HEK293 (cell line): ENCODE measurements around the gene PANK3.
A peak's percentile ranks its signal among the peaks of the same experiment; 100 is the strongest.

Experiments
- CTCF ChIA-PET: fragments of 350-600 bp; formaldehyde crosslinking; extraction: SDS; loops from one replicate; lab custom pipeline; 2021; ENCODE audit warnings: antibody characterized with exemption; lab: Yijun Ruan, JAX
- POLR2A ChIA-PET: fragments of 300-600 bp; formaldehyde crosslinking; extraction: SDS; loops from one replicate; lab custom pipeline; 2020; ENCODE audit warnings: antibody characterized with exemption, inconsistent platforms; lab: Yijun Ruan, JAX
- H3K27ac ChIP-seq: fragments of 200-500 bp; sonication (Bioruptor generic); 2 replicates; pipeline ENCODE4 v1.5.1; 2014; ENCODE audit warnings: low read depth, low read length, control low read depth, inconsistent platforms; ENCODE audit errors: extremely low read depth
- H3K36me3 ChIP-seq, 2 experiments: fragments of 200-500 bp in 1 of 2; sonication (Bioruptor generic) in 1 of 2; 1 replicate in 1 of 2; 2 replicates in 1 of 2; pipeline ENCODE4 v1.5.1; 2014 to 2017; ENCODE audit warnings: inconsistent platforms in 2 of 2, low read length in 2 of 2; ENCODE audit not compliant: control insufficient read depth in 2 of 2, insufficient read depth in 1 of 2
- H3K4me1 ChIP-seq: fragments of 200-500 bp; sonication (Bioruptor generic); 2 replicates; pipeline ENCODE4 v1.5.1; 2014; ENCODE audit warnings: mild to moderate bottlenecking, low read length, inconsistent platforms; ENCODE audit not compliant: control insufficient read depth, insufficient read depth
- H3K4me3 ChIP-seq: 2 replicates; pipeline ENCODE4 v1.5.1; 2011; ENCODE audit warnings: low read depth, mild to moderate bottlenecking, control low read depth, low read length, moderate library complexity
- H3K9me3 ChIP-seq: fragments of 200-500 bp; sonication (Bioruptor generic); 2 replicates; pipeline ENCODE4 v1.5.1; 2014; ENCODE audit warnings: low read depth, low read length, inconsistent platforms; ENCODE audit not compliant: control insufficient read depth, insufficient read depth
- GLI2 ChIP-seq: fragments of 450-650 bp; formaldehyde crosslinking; IDR thresholded peaks from 2 replicates; pipeline ENCODE4; 2017; ENCODE audit warnings: missing biosample characterization, missing genetic modification characterization, low read depth, borderline replicate concordance
- KLF1 ChIP-seq: fragments of 450-650 bp; formaldehyde crosslinking; IDR thresholded peaks from 2 replicates; pipeline ENCODE4 v1.5.1; 2016; ENCODE audit warnings: missing biosample characterization, missing genetic modification characterization
- SCRT2 ChIP-seq: fragments of 450-650 bp; formaldehyde crosslinking; IDR thresholded peaks from 2 replicates; pipeline ENCODE4 v1.5.1; 2016; ENCODE audit warnings: missing biosample characterization, missing genetic modification characterization
- SP2 ChIP-seq: fragments of 450-650 bp; formaldehyde crosslinking; IDR thresholded peaks from 2 replicates; pipeline ENCODE4 v1.5.1; 2016; ENCODE audit warnings: missing biosample characterization, missing genetic modification characterization
- TRIM28 ChIP-seq: IDR thresholded peaks from 2 replicates; pipeline ENCODE4 v1.6.1; 2011; ENCODE audit warnings: low read length, control low read depth, borderline replicate concordance
- ZBTB17 ChIP-seq: fragments of 450-650 bp; formaldehyde crosslinking; IDR thresholded peaks from 2 replicates; pipeline ENCODE4 v1.5.1; 2016; ENCODE audit warnings: missing biosample characterization, missing genetic modification characterization
- ZBTB8A ChIP-seq: fragments of 450-650 bp; formaldehyde crosslinking; IDR thresholded peaks from 2 replicates; pipeline ENCODE4 v1.5.1; 2016; ENCODE audit warnings: missing biosample characterization, missing genetic modification characterization
- ZFHX2 ChIP-seq: fragments of 450-650 bp; formaldehyde crosslinking; conservative IDR thresholded peaks from 2 replicates; pipeline ENCODE4 v1.5.1; 2016; ENCODE audit warnings: missing biosample characterization, missing genetic modification characterization
- ZFP41 ChIP-seq: fragments of 450-650 bp; formaldehyde crosslinking; IDR thresholded peaks from 2 replicates; pipeline ENCODE4 v1.5.1; 2016; ENCODE audit warnings: missing biosample characterization, missing genetic modification characterization, borderline replicate concordance
- ZNF155 ChIP-seq: fragments of 450-650 bp; formaldehyde crosslinking; IDR thresholded peaks from 2 replicates; pipeline ENCODE4 v1.5.1; 2016; ENCODE audit warnings: missing biosample characterization, missing genetic modification characterization
- ZNF292 ChIP-seq: fragments of 450-650 bp; formaldehyde crosslinking; IDR thresholded peaks from 2 replicates; pipeline ENCODE4 v1.5.1; 2016; ENCODE audit warnings: low read depth, missing biosample characterization, missing genetic modification characterization, borderline replicate concordance
- ZNF391 ChIP-seq: fragments of 450-650 bp; formaldehyde crosslinking; IDR thresholded peaks from 2 replicates; pipeline ENCODE4 v1.5.1; 2016; ENCODE audit warnings: low read depth, missing biosample characterization, missing genetic modification characterization, borderline replicate concordance
- ZNF548 ChIP-seq: fragments of 450-650 bp; formaldehyde crosslinking; IDR thresholded peaks from 2 replicates; pipeline ENCODE4 v1.5.1; 2016; ENCODE audit warnings: missing biosample characterization, missing genetic modification characterization
- ZNF624 ChIP-seq: fragments of 450-650 bp; formaldehyde crosslinking; IDR thresholded peaks from 2 replicates; pipeline ENCODE4 v1.5.1; 2017; ENCODE audit warnings: missing biosample characterization, missing genetic modification characterization
- ZNF660 ChIP-seq: fragments of 450-650 bp; IDR thresholded peaks from 2 replicates; pipeline ENCODE4 v1.5.1; 2018; ENCODE audit warnings: missing biosample characterization, mild to moderate bottlenecking, missing genetic modification characterization
- ZNF701 ChIP-seq: fragments of 450-650 bp; formaldehyde crosslinking; IDR thresholded peaks from 2 replicates; pipeline ENCODE4 v1.5.1; 2016; ENCODE audit warnings: missing biosample characterization, missing genetic modification characterization
- ZNF76 ChIP-seq: fragments of 450-650 bp; formaldehyde crosslinking; IDR thresholded peaks from 2 replicates; pipeline ENCODE4; 2016; ENCODE audit warnings: low read depth, missing biosample characterization, missing genetic modification characterization, borderline replicate concordance
- TF ChIP-seq, protein P1 (sequence below): fragments of 450-650 bp; formaldehyde crosslinking; IDR thresholded peaks from 2 replicates; pipeline ENCODE4 v1.5.1; 2016; ENCODE audit warnings: missing biosample characterization, missing genetic modification characterization
- TF ChIP-seq, protein P2 (sequence below): fragments of 450-650 bp; formaldehyde crosslinking; IDR thresholded peaks from 2 replicates; pipeline ENCODE4 v1.5.1; 2016; ENCODE audit warnings: missing biosample characterization, missing genetic modification characterization, borderline replicate concordance
- TF ChIP-seq, protein P3 (sequence below): fragments of 450-650 bp; formaldehyde crosslinking; IDR thresholded peaks from 2 replicates; pipeline ENCODE4 v1.5.1; 2016; ENCODE audit warnings: missing biosample characterization, missing genetic modification characterization
- TF ChIP-seq, protein P4 (sequence below): fragments of 450-650 bp; formaldehyde crosslinking; IDR thresholded peaks from 2 replicates; pipeline ENCODE4 v1.5.1; 2016; ENCODE audit warnings: missing biosample characterization, missing genetic modification characterization, low read depth
- TF ChIP-seq, protein P5 (sequence below): fragments of 450-650 bp; formaldehyde crosslinking; optimal IDR thresholded peaks from 2 replicates; pipeline ENCODE3; 2016; ENCODE audit warnings: missing biosample characterization, mild to moderate bottlenecking, missing genetic modification characterization

PANK3 gene

DNA sequence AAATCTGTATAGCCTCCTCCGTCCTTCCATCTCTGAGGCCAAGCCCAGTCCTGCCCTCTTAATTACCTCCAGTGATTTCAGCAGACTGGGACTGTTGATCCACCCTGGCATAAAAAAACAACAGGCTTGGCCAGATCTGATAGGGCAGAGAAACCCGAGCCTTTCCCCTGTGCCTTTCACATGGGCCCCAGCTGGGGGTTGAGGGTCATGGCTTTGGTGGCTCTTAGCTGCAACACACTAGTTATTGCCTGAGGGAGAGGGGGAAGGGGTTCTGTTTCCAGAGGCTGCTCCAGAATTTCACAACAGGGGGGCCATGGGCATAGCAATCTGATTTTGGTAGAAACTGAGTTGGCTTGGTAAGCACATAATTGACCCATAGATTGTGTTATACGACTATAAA lies 21.2 kb upstream of the PANK3 start (continued):
- TF ChIP-seq, protein P1, sequence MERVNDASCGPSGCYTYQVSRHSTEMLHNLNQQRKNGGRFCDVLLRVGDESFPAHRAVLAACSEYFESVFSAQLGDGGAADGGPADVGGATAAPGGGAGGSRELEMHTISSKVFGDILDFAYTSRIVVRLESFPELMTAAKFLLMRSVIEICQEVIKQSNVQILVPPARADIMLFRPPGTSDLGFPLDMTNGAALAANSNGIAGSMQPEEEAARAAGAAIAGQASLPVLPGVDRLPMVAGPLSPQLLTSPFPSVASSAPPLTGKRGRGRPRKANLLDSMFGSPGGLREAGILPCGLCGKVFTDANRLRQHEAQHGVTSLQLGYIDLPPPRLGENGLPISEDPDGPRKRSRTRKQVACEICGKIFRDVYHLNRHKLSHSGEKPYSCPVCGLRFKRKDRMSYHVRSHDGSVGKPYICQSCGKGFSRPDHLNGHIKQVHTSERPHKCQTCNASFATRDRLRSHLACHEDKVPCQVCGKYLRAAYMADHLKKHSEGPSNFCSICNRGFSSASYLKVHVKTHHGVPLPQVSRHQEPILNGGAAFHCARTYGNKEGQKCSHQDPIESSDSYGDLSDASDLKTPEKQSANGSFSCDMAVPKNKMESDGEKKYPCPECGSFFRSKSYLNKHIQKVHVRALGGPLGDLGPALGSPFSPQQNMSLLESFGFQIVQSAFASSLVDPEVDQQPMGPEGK (tag by site-specific recombination), result peak; percentile 59
- TF ChIP-seq ZBTB17 (tag by site-specific recombination) (no peak), ZNF624 (no peak), ZBTB8A (peak; percentile 63), SCRT2 (tag by site-specific recombination) (peak; percentile 15; the same call in 1 of the 2 replicates), ZFHX2 (tag by site-specific recombination) (no peak)
- TF ChIP-seq, protein P2, sequence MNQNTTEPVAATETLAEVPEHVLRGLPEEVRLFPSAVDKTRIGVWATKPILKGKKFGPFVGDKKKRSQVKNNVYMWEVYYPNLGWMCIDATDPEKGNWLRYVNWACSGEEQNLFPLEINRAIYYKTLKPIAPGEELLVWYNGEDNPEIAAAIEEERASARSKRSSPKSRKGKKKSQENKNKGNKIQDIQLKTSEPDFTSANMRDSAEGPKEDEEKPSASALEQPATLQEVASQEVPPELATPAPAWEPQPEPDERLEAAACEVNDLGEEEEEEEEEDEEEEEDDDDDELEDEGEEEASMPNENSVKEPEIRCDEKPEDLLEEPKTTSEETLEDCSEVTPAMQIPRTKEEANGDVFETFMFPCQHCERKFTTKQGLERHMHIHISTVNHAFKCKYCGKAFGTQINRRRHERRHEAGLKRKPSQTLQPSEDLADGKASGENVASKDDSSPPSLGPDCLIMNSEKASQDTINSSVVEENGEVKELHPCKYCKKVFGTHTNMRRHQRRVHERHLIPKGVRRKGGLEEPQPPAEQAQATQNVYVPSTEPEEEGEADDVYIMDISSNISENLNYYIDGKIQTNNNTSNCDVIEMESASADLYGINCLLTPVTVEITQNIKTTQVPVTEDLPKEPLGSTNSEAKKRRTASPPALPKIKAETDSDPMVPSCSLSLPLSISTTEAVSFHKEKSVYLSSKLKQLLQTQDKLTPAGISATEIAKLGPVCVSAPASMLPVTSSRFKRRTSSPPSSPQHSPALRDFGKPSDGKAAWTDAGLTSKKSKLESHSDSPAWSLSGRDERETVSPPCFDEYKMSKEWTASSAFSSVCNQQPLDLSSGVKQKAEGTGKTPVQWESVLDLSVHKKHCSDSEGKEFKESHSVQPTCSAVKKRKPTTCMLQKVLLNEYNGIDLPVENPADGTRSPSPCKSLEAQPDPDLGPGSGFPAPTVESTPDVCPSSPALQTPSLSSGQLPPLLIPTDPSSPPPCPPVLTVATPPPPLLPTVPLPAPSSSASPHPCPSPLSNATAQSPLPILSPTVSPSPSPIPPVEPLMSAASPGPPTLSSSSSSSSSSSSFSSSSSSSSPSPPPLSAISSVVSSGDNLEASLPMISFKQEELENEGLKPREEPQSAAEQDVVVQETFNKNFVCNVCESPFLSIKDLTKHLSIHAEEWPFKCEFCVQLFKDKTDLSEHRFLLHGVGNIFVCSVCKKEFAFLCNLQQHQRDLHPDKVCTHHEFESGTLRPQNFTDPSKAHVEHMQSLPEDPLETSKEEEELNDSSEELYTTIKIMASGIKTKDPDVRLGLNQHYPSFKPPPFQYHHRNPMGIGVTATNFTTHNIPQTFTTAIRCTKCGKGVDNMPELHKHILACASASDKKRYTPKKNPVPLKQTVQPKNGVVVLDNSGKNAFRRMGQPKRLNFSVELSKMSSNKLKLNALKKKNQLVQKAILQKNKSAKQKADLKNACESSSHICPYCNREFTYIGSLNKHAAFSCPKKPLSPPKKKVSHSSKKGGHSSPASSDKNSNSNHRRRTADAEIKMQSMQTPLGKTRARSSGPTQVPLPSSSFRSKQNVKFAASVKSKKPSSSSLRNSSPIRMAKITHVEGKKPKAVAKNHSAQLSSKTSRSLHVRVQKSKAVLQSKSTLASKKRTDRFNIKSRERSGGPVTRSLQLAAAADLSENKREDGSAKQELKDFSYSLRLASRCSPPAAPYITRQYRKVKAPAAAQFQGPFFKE (tag by site-specific recombination), result no peak

DNA sequence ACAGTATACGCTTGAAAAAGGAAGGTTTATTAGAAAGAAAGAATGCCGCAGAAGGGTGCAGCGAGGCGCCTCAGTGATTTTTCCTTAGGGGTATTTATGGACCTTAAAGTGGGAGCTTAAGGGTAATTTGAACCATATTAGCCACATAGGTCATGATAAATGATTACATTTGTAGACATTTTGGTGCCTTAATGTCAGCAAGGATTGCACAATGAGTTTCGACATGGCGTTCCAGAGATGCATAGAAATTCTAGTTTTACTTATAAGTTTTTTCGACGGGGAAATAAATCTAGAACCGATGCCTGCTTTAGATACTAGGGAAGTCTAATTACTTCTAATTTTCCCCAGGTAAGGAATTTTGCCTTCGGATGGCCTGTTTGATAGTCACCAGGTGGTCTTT lies 20.7 kb upstream of the PANK3 start:
- peaks cover 5% of the 10 kb centered on the region for H3K4me1 ChIP-seq
- ChIA-PET CTCF (no interaction called here), POLR2A (no interaction called here)
- H3K27ac ChIP-seq, result no peak overlapping the region
- TF ChIP-seq SP2 (tag by site-specific recombination), result no peak
- TF ChIP-seq ZNF76, result no peak
- TF ChIP-seq, protein P3, sequence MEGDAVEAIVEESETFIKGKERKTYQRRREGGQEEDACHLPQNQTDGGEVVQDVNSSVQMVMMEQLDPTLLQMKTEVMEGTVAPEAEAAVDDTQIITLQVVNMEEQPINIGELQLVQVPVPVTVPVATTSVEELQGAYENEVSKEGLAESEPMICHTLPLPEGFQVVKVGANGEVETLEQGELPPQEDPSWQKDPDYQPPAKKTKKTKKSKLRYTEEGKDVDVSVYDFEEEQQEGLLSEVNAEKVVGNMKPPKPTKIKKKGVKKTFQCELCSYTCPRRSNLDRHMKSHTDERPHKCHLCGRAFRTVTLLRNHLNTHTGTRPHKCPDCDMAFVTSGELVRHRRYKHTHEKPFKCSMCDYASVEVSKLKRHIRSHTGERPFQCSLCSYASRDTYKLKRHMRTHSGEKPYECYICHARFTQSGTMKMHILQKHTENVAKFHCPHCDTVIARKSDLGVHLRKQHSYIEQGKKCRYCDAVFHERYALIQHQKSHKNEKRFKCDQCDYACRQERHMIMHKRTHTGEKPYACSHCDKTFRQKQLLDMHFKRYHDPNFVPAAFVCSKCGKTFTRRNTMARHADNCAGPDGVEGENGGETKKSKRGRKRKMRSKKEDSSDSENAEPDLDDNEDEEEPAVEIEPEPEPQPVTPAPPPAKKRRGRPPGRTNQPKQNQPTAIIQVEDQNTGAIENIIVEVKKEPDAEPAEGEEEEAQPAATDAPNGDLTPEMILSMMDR (tag by site-specific recombination), result no peak
- no peak for TF ChIP-seq ZNF701
- TF ChIP-seq GLI2 (tag by site-specific recombination), result no peak
- TF ChIP-seq TRIM28, result no peak
- TF ChIP-seq, protein P4, sequence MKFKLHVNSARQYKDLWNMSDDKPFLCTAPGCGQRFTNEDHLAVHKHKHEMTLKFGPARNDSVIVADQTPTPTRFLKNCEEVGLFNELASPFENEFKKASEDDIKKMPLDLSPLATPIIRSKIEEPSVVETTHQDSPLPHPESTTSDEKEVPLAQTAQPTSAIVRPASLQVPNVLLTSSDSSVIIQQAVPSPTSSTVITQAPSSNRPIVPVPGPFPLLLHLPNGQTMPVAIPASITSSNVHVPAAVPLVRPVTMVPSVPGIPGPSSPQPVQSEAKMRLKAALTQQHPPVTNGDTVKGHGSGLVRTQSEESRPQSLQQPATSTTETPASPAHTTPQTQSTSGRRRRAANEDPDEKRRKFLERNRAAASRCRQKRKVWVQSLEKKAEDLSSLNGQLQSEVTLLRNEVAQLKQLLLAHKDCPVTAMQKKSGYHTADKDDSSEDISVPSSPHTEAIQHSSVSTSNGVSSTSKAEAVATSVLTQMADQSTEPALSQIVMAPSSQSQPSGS (tag by site-specific recombination), result no peak
- no peak for TF ChIP-seq ZNF660 (tag by site-specific recombination)
- no peak for TF ChIP-seq KLF1 (tag by site-specific recombination)
- no peak for TF ChIP-seq ZNF548 (tag by site-specific recombination)
- TF ChIP-seq, protein P5, sequence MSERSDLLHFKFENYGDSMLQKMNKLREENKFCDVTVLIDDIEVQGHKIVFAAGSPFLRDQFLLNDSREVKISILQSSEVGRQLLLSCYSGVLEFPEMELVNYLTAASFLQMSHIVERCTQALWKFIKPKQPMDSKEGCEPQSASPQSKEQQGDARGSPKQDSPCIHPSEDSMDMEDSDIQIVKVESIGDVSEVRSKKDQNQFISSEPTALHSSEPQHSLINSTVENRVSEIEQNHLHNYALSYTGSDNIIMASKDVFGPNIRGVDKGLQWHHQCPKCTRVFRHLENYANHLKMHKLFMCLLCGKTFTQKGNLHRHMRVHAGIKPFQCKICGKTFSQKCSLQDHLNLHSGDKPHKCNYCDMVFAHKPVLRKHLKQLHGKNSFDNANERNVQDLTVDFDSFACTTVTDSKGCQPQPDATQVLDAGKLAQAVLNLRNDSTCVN (tag by site-specific recombination), result no peak
- no peak for TF ChIP-seq ZNF155 (tag by site-specific recombination)
- no peak for TF ChIP-seq ZNF391 (tag by site-specific recombination)
- no peak for TF ChIP-seq ZNF292 (tag by site-specific recombination)
- TF ChIP-seq ZFP41, result no peak
- H3K4me3 ChIP-seq, result no peak overlapping the region
- no peaks in the 10 kb centered on the region for H3K9me3 ChIP-seq
- no peaks in the 10 kb centered on the region for H3K36me3 ChIP-seq
